Right cardiac atrium (tissue), 5 donors: Measurements from ENCODE around the gene MRPS26. TPM values are rescaled to one million over a fixed set of nuclear protein-coding genes. Genes with fewer than 3 reads are reported as not detected.
"Not testable (repeated sequence)": the region's sequence is repeated elsewhere in the genome, so short reads cannot be mapped to it uniquely, and the experiment has no call there.

Experiments
- ATAC-seq, 2 donors: fragments of 200-7000 bp; cut with Tn5 transposase; one replicate each; pipeline versions ENCODE4 v1.8.0 to v1.9.1; 2020; ENCODE audit warnings: moderate library complexity in 2 of 2, mild to moderate bottlenecking in 1 of 2
- DNase-seq, 3 donors: peaks; one replicate each; pipeline ENCODE4 v3.0.0-alpha.2; 2020
- H3K27ac ChIP-seq: one replicate; pipeline ENCODE4 v1.5.1; 2013; ENCODE audit warnings: mild to moderate bottlenecking, low read length, control low read depth, moderate library complexity
- H3K27me3 ChIP-seq: one replicate; pipeline ENCODE4 v1.6.1; 2013; ENCODE audit not compliant: control insufficient read depth, insufficient read depth
- H3K4me1 ChIP-seq: one replicate; pipeline ENCODE4 v1.6.1; 2013; ENCODE audit warnings: low read length; ENCODE audit not compliant: control insufficient read depth, insufficient read depth
- H3K4me3 ChIP-seq: one replicate; pipeline ENCODE4 v1.5.1; 2013; ENCODE audit warnings: low read length, control low read depth
- H3K9me3 ChIP-seq: one replicate; pipeline ENCODE4 v1.6.1; 2013; ENCODE audit warnings: low read length; ENCODE audit not compliant: control insufficient read depth
- WGBS: extraction: QIAGEN DNeasy Blood & Tissue Kit; methylation state at CpG from one replicate; pipeline ENCODE4 v1.1.7; 2013; 5-methylcytosine and 5-hydroxymethylcytosine counted together
- intact Hi-C, 4 donors: fragments of 100-400 bp; cut with DNase I; formaldehyde crosslinking; loops; one replicate each; pipeline versions ENCODE4 v1.11.0 to v1.14.0; 2022 to 2023
- polyA plus RNA-seq: library from polyadenylated mRNA; stranded (reverse); fragments of 200-250 nt; gene quantifications from one replicate; pipeline ENCODE4 v1.2.3, GENCODE V29; 2013
- total RNA-seq, 4 donors: library from RNA; stranded (reverse); fragmentation: NEBNext Ultra II Directional; extraction: Animal tissue kit (Norgen Biotek cat#: 25700); gene quantifications; one replicate each; pipeline ENCODE4 v1.2.1, GENCODE V29; 2021
- donor health status: healthy with polysubstance abuse.
- donor health status: DM: no; HTN: yes; CAD: no.
- donor health status: DM: no; HTN: no; CAD: no.
- donor health status: DM: no; HTN: yes; CAD: no; lungs with severe emphysema.
- donor health status: DM: yes; HTN: yes; CAD: no.

The MRPS26 gene
- total and polyA plus RNA-seq, 5 donors = 31.5 to 69.9 (median 46.7) TPM

GRCh38 chr20:3021327-3021726 is 24.5 kb upstream of the MRPS26 start:
- WGBS = 85% methylated on average over 4 of the region's 4 CpGs
- no peak for ATAC-seq
- no peak overlapping the region for H3K4me3 ChIP-seq
- H3K9me3 ChIP-seq = no peaks in the 10 kb centered on the region
- no peak overlapping the region for H3K27ac ChIP-seq
- H3K27me3 ChIP-seq = no peaks in the 10 kb centered on the region
- no peaks in the 10 kb centered on the region for H3K4me1 ChIP-seq
- intact Hi-C loops = no loop called here
- no peak for DNase-seq

- Histone ChIP-seq H3K4me1 (no peaks in the 10 kb centered on the region), H3K27me3 (no peaks in the 10 kb centered on the region), H3K4me3 (no peak overlapping the region), H3K27ac (no peak overlapping the region), H3K9me3 (no peaks in the 10 kb centered on the region)
- intact Hi-C loops = no loop called here
- DNase-seq (no peak), ATAC-seq (no peak)
- 98% methylated on average over 5 of the region's 5 CpGs for WGBS
These were observed 24.1 kb upstream of the MRPS26 start for GRCh38 chr20:3021777-3022176.

- intact Hi-C loops, H3K27me3 ChIP-seq, DNase-seq, H3K9me3 ChIP-seq, ATAC-seq, H3K4me3 ChIP-seq, H3K27ac ChIP-seq, H3K4me1 ChIP-seq: not testable (repeated sequence)
- 73% methylated on average over 20 of the region's 20 CpGs for WGBS
These were observed 23.0 kb upstream of the MRPS26 start for GRCh38 chr20:3022559-3023490.

GRCh38 chr20:3027987-3028386 is 17.9 kb upstream of the MRPS26 start:
- Histone ChIP-seq H3K27me3 (no peaks in the 10 kb centered on the region), H3K4me1 (no peaks in the 10 kb centered on the region), H3K27ac (no peak overlapping the region), H3K9me3 (no peaks in the 10 kb centered on the region), H3K4me3 (no peak overlapping the region)
- WGBS = 82% methylated on average over 2 of the region's 2 CpGs
- intact Hi-C loops = no loop called here
- DNase-seq = no peak
- ATAC-seq = no peak

GRCh38 chr20:3031524-3032147 is 14.2 kb upstream of the MRPS26 start:
- DNase-seq (no peak), ATAC-seq (no peak)
- 97% methylated on average over 3 of the region's 3 CpGs for WGBS
- Histone ChIP-seq H3K9me3 (no peaks in the 10 kb centered on the region), H3K27me3 (no peaks in the 10 kb centered on the region), H3K4me3 (no peak overlapping the region), H3K27ac (no peak overlapping the region), H3K4me1 (no peaks in the 10 kb centered on the region)
- intact Hi-C loops = no loop called here

GRCh38 chr20:3032624-3033023 is 13.2 kb upstream of the MRPS26 start:
- Histone ChIP-seq H3K4me1 (no peaks in the 10 kb centered on the region), H3K9me3 (no peaks in the 10 kb centered on the region), H3K4me3 (no peak overlapping the region), H3K27ac (no peak overlapping the region), H3K27me3 (no peaks in the 10 kb centered on the region)
- 77% methylated on average over 8 of the region's 8 CpGs for WGBS
- intact Hi-C loops = no loop called here
- ATAC-seq = peak; percentile 39 to 74
- DNase-seq = peak; percentile 69 to 86 (median 79)

- Histone ChIP-seq H3K9me3 (no peaks in the 10 kb centered on the region), H3K4me1 (no peaks in the 10 kb centered on the region), H3K27ac (no peak overlapping the region), H3K4me3 (no peak overlapping the region), H3K27me3 (no peaks in the 10 kb centered on the region)
- intact Hi-C loops = no loop called here
- no peak for DNase-seq
- 88% methylated on average over 3 of the region's 3 CpGs for WGBS
- no peak for ATAC-seq
These were observed 8.2 kb upstream of the MRPS26 start for GRCh38 chr20:3037654-3038053.

- ATAC-seq (no peak), DNase-seq (no peak)
- H3K27ac ChIP-seq = no peak overlapping the region
- no peaks in the 10 kb centered on the region for H3K27me3 ChIP-seq
- no peak overlapping the region for H3K4me3 ChIP-seq
- 81% methylated on average over 5 of the region's 5 CpGs for WGBS
- no peaks in the 10 kb centered on the region for H3K4me1 ChIP-seq
- no peaks in the 10 kb centered on the region for H3K9me3 ChIP-seq
- intact Hi-C loops = no loop called here
These were observed 7.4 kb upstream of the MRPS26 start for GRCh38 chr20:3038454-3038853.

- no peaks in the 10 kb centered on the region for H3K9me3 ChIP-seq
- H3K4me3 ChIP-seq = no peak overlapping the region
- DNase-seq (no peak), ATAC-seq (no peak)
- no peaks in the 10 kb centered on the region for H3K4me1 ChIP-seq
- no peaks in the 10 kb centered on the region for H3K27me3 ChIP-seq
- 69% methylated on average over 4 of the region's 4 CpGs for WGBS
- intact Hi-C loops = no loop called here
- H3K27ac ChIP-seq = no peak overlapping the region
These were observed 6.4 kb upstream of the MRPS26 start for GRCh38 chr20:3039426-3039825.

GRCh38 chr20:3040086-3040485 is 5.8 kb upstream of the MRPS26 start:
- intact Hi-C loops = no loop called here
- Histone ChIP-seq H3K4me1 (peaks cover 1% of the 10 kb centered on the region), H3K27ac (no peak overlapping the region), H3K9me3 (no peaks in the 10 kb centered on the region), H3K4me3 (no peak overlapping the region), H3K27me3 (no peaks in the 10 kb centered on the region)
- DNase-seq = no peak
- no peak for ATAC-seq
- WGBS = 93% methylated on average over 8 of the region's 8 CpGs

- 40% methylated on average over 10 of the region's 10 CpGs for WGBS
- Histone ChIP-seq H3K4me3 (no peak overlapping the region), H3K9me3 (no peaks in the 10 kb centered on the region)
These were observed 3.9 kb upstream of the MRPS26 start for GRCh38 chr20:3041854-3042409.

More at GRCh38 chr20:3041854-3042409, 3.9 kb upstream of the MRPS26 start:
- intact Hi-C loops = no loop called here
- peaks cover 2% of the 10 kb centered on the region for H3K4me1 ChIP-seq
- no peak overlapping the region for H3K27ac ChIP-seq
- no peak for DNase-seq
- no peaks in the 10 kb centered on the region for H3K27me3 ChIP-seq
- no peak for ATAC-seq
